ENCODE measurements around the gene LYST. TPM values are rescaled to one million over a fixed set of nuclear protein-coding genes. Genes with fewer than 3 reads are reported as not detected.

Gene LYST
- total and polyA plus RNA-seq, 2 of the 8 experiments (the other 6 are each of a cell fraction or from before 2014, with no cell fraction given): 0.29 to 0.58 TPM

- WGBS, 2 experiments (ENCODE audit: extremely low coverage in 1 of 2, insufficient coverage in 1 of 2, insufficient read length in 1 of 2, insufficient replicate concordance in 2 of 2, low coverage in 1 of 2, low lambda C conversion rate in 2 of 2, missing lambda C conversion rate in 1 of 2): 89% methylated on average over 11 of the region's 11 CpGs; no CpG with 5 or more reads in 1 of the 2 experiments
- Histone ChIP-seq H2BK5ac (ENCODE audit: low read depth, low read length) (no peak overlapping the region), H2BK20ac (ENCODE audit: low read length) (no peak overlapping the region), H3K4me3 (ENCODE audit: extremely low read depth in 1 of 4, insufficient read depth in 2 of 4, low read depth in 3 of 4, low read length in 4 of 4) (no peak overlapping the region), H4K8ac (ENCODE audit: extremely low read depth, insufficient read depth, low read length) (no peak overlapping the region), H3K27ac (ENCODE audit: low read depth, low read length) (no peak overlapping the region), H3K4me1 (replicated peaks in 1 of 4; ENCODE audit: control insufficient read depth in 3 of 4, insufficient read depth in 4 of 4, low read length in 3 of 4) (peaks cover 0 to 3% (median 1%) of the 10 kb centered on the region in 4 experiments; a peak in 2 of 7 replicates), H2BK15ac (ENCODE audit: low read length) (no peak overlapping the region), H3K4me2 (ENCODE audit: insufficient read depth in 1 of 2, low read depth in 2 of 2, low read length in 2 of 2) (no peak overlapping the region), H3K27me3 (replicated peaks in 1 of 4; ENCODE audit: control insufficient read depth in 3 of 4, extremely low read depth in 1 of 4, insufficient read depth in 3 of 4, low read length in 3 of 4) (peaks cover 0 to 1% (median 0%) of the 10 kb centered on the region in 4 experiments; a peak in 1 of 7 replicates), H2BK12ac (ENCODE audit: low read depth, low read length) (no peak overlapping the region), H3K4ac (replicated peaks; ENCODE audit: insufficient read length, low read depth, low read length) (no peak overlapping the region), H3K23ac (ENCODE audit: insufficient read length) (no peak overlapping the region), H2AK5ac (ENCODE audit: low read depth, low read length) (no peak overlapping the region), H3K79me2 (ENCODE audit: control insufficient read depth in 1 of 2, insufficient read depth in 2 of 2, low read length in 2 of 2) (no peaks in the 10 kb centered on the region), H3K23me2 (ENCODE audit: low read depth, low read length) (no peaks in the 10 kb centered on the region), H3K9me3 (ENCODE audit: insufficient read depth in 2 of 2, low read depth in 1 of 2, low read length in 1 of 2) (no peaks in the 10 kb centered on the region), H2BK120ac (replicated peaks; ENCODE audit: low read depth, low read length) (no peak overlapping the region), H3K18ac (ENCODE audit: extremely low read depth, low read length) (no peak overlapping the region), H3K14ac (ENCODE audit: insufficient read length) (no peak overlapping the region), H4K91ac (replicated peaks; ENCODE audit: insufficient read length, low read length) (no peak overlapping the region), H4K5ac (ENCODE audit: insufficient read length, low read depth, low read length) (no peak overlapping the region), H3K36me3 (ENCODE audit: control insufficient read depth in 2 of 4, insufficient read depth in 4 of 4, low read length in 3 of 4) (no peaks in the 10 kb centered on the region), H2AFZ (ENCODE audit: low read length) (no peak overlapping the region), H3K56ac (replicated peaks; ENCODE audit: insufficient read length, low read depth, low read length) (no peak overlapping the region), H3K9ac (replicated peaks in 1 of 4; ENCODE audit: extremely low read depth in 1 of 4, low read depth in 3 of 4, low read length in 3 of 4) (no peak overlapping the region), H4K20me1 (replicated peaks in 1 of 2; ENCODE audit: control insufficient read depth in 1 of 2, insufficient read depth in 2 of 2, low read length in 2 of 2) (no peaks in the 10 kb centered on the region), H3K79me1 (ENCODE audit: low read depth, low read length) (no peaks in the 10 kb centered on the region)
- DNase-seq (ENCODE audit: low read depth in 1 of 2, low spot score in 2 of 2) (no peak), FAIRE-seq (no peak)
- CTCF ChIA-PET (ENCODE audit: partially characterized antibody): interaction anchor here (1.3 to 1.4 kb wide), 2 partner anchors 16 to 108 kb away, joined by 3 read pairs; no protein-coding TSS in a partner anchor
- no peak for TF ChIP-seq JUN (IDR thresholded peaks at IDR 0.05; ENCODE audit: low read depth, low read length)
- POLR2A ChIA-PET (ENCODE audit: partially characterized antibody): no interaction called here
Measured at GRCh38 chr1:235709018-235709417, 157.7 kb downstream of the LYST start.

All from H1 (cell line).